Activated CD4-positive, alpha-beta T cell treated with anti-CD3 and anti-CD28 coated beads, Interleukin-2, amount 50 U/mL, for 4 hours (primary cell): ENCODE data around the gene SUPT16H.
"Not testable (repeated sequence)": the region's sequence is repeated elsewhere in the genome, so short reads cannot be mapped to it uniquely, and the experiment has no call there.

Source experiments
- DNase-seq, 2 experiments: peaks; one replicate each; pipeline ENCODE4 v3.0.0-alpha.2; 2020

The SUPT16H gene

DNA sequence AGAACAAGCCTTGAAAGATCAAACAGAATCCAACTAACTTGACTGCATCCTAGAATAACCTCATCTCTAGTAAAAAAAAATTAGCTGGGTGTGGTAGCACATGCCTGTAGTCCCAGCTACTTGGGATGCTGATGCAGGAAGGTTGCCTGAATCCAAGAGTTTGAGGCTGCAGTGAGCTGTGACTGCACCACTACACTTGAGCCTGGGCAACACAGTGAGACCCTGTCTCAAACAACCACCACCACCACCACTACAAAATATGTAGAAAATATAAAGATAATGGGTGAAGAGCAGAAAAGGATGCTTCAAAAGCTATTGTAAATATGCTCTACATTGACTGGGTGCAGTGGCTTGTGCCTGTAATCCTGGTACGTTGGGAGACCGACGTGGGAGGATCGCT is 27.3 kb downstream of the SUPT16H start:
- no peak for DNase-seq

GRCh38 chr14:21352587-21352986 is 31.2 kb downstream of the SUPT16H start:
- no peak for DNase-seq

GRCh38 chr14:21350539-21350938 is 33.3 kb downstream of the SUPT16H start:
- DNase-seq: no peak

- DNase-seq: no peak
These were observed 36.6 kb downstream of the SUPT16H start for GRCh38 chr14:21347201-21347600.

DNA sequence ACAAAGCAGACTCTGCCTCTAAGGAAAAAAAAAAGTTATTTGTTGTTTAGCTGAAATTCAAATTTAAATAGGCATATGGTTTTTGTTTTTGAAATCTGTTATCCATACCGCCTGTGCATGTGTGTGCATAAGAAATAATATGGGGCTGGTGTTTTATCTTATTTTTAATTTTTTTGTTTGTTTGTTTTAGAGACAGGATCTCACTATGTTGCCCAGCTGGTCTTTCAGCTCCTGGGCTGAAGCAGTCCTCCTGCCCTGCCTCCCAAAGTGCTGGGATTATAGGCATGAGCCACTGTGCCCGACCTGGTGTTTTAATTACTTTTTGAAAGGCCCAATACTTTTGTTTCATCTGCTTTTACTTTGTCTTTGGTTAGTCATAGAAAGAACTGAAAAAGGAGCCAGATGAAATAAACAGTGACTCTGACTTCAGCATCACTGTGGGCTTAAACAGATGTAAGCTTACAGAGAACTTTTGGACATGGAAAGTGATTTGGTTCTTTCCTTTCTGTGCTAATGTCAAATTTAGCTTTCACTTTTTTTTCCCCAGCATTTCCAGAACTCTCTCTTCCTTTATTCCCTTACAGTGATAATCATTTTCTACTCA is 37.2 kb downstream of the SUPT16H start:
- no peak for DNase-seq

- DNase-seq: no peak
These were observed 40.6 kb downstream of the SUPT16H start for GRCh38 chr14:21343035-21343794.

GRCh38 chr14:21334202-21334906 is 49.5 kb downstream of the SUPT16H start:
- no peak for DNase-seq

GRCh38 chr14:21332950-21333349 is 50.9 kb downstream of the SUPT16H start:
- no peak for DNase-seq

DNA sequence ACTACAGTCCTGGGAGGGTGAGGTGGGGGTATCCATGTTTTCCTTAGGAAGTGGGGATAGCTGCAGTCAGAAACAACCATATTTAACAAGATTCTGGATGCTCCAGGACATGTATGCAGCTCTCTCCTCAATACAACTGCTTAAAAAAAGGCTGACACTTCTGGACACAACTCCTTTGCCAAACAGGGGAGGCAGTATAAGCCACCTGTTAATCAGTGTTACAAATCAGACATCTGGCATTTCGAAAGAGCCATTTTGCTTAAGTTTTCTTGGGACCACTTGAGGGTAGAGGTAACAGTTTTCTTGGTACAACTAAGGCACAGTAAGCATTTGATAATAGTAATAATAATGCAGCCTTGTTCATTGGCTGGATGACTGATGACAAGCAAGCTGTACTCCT is 56.8 kb downstream of the SUPT16H start:
- DNase-seq: no peak

DNA sequence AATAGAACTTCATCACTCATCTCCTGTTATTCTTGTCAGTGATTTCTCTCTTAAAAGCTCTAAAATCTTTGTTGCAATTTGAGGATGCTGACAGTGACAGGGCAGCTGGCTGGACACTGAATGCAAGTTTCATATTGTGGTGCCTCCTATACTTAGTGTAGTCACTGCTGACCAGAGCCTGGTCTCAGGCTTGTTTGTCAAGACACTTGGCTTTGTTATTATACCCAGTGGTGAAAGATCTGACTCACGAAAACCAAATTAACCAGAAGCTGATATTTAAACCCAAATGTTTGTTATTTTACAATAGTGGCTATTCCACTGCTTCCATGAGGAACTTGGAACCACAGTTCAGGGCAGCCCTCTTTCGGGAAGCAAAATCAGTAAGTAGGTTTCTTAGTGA is 61.1 kb downstream of the SUPT16H start:
- DNase-seq: no peak

GRCh38 chr14:21320913-21321312 is 62.9 kb downstream of the SUPT16H start:
- DNase-seq: no peak

GRCh38 chr14:21317398-21317797 is 66.4 kb downstream of the SUPT16H start:
- DNase-seq: no peak

DNA sequence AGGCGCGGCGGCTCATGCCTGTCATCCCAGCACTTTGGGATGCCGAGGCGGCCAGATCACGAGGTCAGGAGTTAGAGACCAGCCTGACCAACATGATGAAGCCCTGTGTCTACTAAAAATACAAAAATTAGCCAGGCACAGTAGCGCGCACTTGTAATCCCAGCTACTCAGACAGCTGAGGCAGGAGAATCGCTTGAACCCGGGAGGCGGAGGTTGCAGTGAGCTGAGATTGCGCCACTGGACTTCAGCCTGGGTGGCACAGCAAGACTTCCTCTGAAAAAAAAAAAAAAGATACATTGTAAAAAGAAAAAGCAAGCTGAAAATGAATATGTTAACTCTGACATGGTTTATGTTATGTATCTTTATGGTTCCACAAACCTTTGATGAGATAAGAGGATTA is 70.3 kb downstream of the SUPT16H start:
- no peak for DNase-seq

GRCh38 chr14:21311614-21312013 is 72.2 kb downstream of the SUPT16H start:
- DNase-seq: no peak

- no peak for DNase-seq
These were observed 73.9 kb downstream of the SUPT16H start for GRCh38 chr14:21309956-21310355.

GRCh38 chr14:21309238-21309636 is 74.6 kb downstream of the SUPT16H start:
- DNase-seq: no peak

DNA sequence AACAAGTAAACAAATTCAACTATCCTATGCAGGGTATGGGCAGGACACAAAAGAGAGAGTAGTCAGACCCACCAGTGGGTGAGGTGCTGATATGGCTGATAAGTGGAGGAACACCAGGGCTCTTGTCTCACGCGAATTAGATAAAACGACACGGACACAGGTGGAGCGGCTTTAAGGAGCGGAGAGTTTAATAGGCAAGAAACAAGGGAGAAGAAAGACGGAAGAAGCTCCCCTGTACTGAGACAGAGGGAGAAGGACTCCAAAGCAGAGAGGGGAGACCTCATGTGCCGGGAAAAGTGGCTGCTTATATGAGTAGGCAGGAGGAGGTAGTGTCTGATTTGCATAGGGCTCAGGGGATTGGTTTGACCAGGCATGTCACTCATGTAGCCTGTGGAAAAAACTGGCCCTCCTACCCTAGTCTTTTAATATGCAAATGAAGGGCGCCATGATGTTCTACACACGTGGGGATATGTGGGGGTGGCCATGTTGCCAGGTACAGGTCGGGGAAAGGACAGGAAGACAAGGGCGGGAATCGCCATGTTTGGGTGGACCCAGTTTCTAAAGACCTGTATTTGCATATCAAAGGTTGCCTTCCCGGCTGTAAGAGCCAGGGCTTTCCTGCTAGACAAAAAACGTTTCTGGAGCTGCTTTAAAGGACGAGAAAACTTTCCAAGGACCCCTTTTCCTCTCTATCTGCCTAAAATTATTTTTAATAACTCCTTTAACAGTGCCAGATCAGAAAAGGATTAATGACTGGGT is 75.2 kb downstream of the SUPT16H start:
- DNase-seq: peak; percentile 74 to 82

GRCh38 chr14:21308132-21308478 is 75.7 kb downstream of the SUPT16H start:
- DNase-seq: no peak

- no peak for DNase-seq
These were observed 76.2 kb downstream of the SUPT16H start for GRCh38 chr14:21307637-21308036.

GRCh38 chr14:21302836-21303140 is 81.0 kb downstream of the SUPT16H start:
- not testable (repeated sequence) for DNase-seq

- DNase-seq: no peak
These were observed 81.6 kb downstream of the SUPT16H start for GRCh38 chr14:21302013-21302835.
